ENCODE measurements around the gene F2.

F2 gene

DNA sequence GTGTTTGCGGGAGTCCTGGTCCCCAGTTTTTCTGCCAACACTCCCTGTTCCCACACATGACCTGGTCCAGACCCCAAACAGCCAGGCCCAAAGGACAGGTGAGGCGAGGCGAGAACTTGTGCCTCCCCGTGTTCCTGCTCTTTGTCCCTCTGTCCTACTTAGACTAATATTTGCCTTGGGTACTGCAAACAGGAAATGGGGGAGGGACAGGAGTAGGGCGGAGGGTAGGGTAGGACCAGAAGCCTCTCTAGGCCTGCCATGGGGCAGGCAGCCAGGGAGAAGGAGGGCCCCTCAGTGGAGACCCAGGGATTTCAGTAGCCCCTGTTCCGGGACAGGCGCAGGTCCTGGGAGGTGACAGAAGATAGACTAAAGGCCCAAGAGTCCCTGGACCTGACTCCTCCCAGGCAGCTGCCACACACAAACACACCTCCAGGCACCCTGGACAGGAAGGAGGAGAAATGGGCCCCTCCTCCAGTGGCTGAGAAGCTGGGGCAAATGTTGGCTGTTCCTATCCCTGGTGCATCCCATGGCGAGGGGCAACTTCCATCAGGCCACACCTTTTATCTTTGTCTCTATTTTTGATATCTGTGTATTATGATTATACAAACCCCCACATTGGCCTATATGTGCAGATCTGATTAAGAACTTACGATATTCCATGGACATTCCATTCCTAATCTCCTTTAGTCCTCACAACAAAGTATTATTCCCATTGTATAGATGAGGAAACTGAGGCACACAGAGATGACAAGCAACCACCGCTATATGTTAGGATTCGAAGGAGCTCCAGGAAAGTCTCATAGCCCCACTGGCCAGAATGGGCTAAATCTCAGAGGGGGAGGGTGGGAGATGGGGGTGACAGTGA is 626 bp upstream of the F2 start:
- no peak for DNase-seq

DNA sequence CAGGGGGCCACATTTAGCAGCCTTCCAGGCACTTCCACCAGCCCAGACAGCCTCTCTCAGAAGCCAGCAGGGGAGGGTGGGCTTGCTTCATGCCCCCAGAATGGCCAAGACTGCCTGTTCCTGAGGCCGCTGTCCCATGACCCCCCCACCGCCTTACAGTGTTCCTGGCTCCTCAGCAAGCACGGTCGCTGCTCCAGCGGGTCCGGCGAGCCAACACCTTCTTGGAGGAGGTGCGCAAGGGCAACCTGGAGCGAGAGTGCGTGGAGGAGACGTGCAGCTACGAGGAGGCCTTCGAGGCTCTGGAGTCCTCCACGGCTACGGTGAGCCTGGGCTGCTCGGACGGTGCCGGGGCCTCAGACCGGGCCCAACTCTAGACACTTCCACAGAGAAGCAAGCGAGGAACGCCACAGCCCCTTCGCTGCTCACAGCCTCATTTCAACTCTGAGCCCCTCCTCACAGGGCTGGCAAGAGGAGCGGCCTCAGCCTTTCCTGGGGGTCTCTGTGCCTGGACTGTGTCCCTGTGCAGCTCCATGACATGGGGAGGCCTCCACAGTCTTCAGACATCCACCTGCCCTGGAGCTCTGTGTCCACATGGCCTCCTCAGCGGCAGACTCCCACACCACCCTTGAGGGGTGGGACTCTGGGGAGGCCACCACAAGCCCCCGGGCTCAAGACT is 668 bp downstream of the F2 start:
- no peak for DNase-seq

DNA sequence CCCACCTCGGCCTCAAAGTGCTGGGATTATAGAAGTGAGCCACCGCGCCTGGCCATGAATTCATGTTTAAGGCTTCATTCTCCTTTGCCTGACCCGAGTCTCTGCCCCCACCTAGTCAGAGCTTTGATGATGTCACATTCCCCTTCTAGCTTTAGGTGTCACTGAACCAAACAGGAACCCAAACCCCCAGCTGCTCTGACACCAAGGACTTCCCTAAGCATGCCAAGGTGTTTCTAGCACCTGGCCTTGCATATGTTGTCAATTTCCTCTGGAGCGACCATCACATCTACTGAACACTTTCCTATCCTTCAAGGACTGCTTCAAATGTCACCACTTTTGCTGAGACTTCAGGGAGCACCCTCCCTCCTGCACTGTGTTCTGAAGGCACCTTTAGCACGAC is 2.3 kb downstream of the F2 start:
- DNase-seq, result no peak

DNA sequence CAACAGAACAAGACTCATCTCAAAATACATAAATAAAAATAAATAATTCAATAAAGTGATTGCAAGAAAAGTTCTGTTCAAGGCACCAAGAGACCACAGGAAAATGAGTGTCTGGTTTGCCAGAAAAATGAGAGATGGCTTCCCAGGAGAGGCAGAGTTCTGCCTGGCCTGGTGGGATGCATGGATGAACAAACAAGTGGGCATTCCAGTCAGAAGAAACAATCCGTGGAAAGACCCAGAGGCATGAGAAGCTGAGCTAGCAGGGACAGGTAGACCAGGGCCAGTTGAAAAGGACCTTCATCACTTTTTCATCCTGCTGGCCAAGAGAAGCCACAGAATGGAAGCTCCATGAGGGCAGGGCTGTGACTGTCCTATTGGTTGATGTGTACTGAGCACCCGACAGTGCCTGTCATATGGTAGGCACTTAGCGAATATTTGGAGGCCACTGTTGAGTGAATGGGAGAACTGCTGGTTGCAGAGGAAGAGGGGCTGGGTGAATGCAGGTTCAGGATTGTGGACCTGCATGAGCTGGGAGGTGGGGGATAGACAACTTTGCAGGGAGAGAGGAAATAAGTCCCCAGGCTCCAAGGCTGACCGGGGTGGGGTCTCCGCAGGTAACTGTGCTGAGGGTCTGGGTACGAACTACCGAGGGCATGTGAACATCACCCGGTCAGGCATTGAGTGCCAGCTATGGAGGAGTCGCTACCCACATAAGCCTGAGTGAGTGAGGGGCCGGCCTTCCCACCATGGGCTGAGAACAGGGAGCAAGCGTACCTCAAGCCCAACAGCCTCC is 3.7 kb downstream of the F2 start:
- DNase-seq, result no peak

DNA sequence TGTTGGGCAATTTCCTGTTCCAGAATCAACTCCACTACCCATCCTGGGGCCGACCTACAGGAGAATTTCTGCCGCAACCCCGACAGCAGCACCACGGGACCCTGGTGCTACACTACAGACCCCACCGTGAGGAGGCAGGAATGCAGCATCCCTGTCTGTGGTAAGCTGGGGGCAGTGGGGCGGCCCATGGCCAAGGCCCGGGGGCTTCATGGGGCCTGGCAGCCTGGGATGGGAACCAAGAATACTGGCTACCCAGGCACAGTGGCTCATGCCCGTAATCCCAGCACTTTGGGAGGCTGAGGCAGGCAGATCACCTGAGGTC is 4.3 kb downstream of the F2 start:
- DNase-seq, result no peak

DNA sequence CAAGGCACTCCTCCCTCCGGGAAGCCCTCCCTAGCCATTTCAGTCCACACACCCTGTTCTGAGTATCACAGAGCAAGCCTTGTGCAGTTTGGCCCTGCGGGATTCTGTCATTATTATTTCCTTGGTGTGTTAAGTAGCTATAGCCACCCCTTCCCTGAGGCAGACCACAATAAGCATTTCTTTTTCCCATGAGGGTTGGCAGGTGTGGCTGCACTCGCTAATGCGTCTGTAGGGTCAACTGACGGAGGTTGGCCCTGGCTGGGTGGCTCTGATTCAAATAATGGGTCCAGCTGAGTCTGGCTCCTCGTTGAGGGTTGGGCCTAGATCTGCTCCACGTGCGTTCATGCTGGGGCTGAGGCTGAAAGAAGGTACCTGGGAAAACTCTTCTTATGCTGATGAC is 5.1 kb downstream of the F2 start:
- DNase-seq, result no peak

DNA sequence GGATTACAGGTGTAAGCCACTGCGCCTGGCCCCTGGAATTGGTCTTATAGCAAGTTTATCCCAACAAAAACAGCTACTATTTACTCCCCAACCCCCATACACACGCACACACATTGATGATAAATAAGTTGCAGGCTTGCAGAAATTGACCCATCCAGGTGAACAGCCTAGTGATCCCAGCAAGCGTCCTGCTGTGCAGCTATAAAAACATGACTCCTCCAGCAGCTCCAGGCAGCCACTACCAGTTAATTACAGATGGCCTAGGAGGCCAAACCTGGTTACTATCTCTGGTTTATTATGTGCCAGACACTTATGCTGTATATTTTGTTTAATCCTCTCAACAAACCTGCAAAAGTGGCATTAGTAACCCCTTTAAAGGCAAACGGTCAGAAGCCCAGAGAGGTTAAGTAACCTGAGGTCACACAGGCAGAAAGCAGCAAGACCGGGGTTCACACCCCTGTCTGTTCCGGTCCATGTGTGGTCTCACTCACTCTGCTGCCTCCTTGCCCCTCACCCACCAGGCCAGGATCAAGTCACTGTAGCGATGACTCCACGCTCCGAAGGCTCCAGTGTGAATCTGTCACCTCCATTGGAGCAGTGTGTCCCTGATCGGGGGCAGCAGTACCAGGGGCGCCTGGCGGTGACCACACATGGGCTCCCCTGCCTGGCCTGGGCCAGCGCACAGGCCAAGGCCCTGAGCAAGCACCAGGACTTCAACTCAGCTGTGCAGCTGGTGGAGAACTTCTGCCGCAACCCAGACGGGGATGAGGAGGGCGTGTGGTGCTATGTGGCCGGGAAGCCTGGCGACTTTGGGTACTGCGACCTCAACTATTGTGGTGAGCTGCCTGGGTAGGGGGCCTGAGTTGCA is 6.6 kb downstream of the F2 start:
- no peak for DNase-seq

DNA sequence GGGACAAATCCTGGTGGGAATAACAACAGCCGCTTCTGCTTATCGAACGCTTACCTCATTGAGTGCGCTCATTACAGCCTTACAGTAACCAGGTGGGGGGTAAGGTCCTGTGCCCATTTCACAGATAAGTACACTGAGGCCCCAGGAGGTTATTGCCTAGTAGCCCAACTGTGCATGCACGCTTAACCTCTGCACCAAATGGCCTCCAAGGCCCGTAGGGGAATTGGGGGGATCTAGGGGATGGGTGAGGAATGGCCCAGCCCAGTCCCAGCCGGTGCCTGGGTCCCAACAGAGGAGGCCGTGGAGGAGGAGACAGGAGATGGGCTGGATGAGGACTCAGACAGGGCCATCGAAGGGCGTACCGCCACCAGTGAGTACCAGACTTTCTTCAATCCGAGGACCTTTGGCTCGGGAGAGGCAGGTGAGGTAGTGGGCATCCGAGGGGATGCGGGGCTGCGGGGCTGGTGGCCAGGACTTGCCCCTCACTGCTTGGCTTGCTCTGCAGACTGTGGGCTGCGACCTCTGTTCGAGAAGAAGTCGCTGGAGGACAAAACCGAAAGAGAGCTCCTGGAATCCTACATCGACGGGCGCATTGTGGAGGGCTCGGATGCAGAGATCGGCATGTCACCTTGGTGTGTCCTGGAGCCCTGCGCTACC is 7.3 kb downstream of the F2 start:
- no peak for DNase-seq

DNA sequence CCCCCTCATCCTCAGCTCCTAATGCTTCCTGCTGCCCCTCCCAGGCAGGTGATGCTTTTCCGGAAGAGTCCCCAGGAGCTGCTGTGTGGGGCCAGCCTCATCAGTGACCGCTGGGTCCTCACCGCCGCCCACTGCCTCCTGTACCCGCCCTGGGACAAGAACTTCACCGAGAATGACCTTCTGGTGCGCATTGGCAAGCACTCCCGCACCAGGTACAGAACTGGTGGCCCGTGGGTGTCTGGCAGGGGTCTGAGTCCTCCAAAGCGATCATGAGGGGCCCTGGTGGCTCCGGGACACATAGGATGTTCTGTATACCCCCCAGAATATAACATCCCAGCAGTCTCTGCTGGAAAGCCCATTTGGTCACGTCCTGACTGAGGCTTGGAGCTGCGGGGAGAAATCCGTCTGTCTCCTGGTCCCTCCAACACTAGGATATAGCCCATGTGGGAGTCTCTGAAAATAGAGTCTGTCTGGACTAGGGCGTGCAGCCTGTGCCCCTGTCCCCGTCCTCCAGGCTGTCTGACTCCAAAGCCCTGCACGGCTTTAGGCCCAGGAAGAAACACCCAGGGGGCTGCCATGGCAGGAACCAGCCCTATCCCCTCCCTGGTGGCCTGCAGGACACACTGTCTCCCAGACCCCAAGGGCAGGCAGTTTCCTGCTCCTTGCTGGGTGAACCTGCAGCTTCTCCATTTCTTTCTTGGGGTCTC is 9.1 kb downstream of the F2 start:
- no peak for DNase-seq

DNA sequence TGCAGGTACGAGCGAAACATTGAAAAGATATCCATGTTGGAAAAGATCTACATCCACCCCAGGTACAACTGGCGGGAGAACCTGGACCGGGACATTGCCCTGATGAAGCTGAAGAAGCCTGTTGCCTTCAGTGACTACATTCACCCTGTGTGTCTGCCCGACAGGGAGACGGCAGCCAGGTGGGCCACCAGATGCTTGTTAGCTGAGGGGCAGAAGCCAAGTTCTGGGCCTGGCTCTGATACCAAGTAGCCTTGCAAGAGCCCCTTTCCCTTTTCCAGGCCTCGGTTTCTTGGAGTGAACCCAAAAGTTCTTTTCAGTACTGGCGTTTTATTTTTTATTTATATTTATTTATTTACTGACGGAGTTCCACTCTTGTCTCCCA is 9.6 kb downstream of the F2 start:
- no peak for DNase-seq

DNA sequence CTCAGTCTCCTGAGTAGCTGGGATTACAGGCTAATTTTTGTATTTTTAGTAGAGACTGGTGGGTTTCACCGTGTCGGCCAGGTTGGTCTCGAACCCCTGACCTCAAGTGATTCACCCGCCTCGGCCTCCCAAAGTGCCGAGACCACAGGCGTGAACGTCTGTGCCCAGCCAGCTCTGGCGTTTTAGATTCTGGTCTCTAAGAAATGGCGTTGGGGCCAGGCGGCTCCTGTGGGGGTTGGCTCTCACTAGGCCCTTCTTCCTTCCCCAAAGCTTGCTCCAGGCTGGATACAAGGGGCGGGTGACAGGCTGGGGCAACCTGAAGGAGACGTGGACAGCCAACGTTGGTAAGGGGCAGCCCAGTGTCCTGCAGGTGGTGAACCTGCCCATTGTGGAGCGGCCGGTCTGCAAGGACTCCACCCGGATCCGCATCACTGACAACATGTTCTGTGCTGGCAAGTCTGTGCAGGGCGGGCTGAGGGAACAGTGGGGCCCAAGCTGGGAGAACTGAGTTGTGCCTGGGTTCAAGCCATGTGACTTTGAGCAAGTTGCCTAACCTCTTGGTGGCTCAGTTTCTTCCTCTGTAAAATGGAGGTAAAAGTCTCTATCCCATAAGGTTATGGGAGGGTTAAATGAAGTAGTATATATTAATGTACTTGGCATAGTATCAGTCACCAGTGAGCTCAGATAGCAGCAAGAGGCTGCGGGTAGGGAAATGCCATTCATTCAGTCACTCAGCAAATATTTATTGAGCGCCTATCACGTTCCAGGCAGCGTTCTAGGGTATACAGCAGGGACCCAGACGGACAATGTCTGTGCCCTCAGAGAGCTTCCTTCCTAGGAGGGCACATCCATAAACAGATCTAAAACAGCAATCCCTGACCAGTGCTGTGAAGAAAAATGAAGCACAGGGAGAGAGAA is 10.4 kb downstream of the F2 start:
- DNase-seq, result no peak

DNA sequence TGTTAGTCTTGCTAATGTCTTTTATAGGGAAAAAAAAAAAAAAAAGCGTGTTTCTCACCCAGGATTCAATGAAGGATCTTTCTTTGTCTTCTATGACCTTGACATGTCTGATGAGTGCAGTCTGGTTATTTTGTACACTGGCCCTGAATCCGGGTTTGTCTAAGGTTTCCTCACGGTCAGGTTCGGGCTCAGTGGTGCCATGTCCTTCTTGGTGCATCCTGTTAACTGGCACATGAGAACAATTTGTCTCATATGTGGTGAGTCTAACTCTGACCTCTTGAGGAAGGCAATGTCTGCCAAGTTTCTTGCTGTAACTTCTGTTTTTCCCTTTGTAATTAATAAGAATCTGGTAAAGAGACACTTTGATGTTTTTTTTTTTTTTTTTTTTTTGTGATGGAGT is 12.5 kb downstream of the F2 start:
- DNase-seq, result no peak

DNA sequence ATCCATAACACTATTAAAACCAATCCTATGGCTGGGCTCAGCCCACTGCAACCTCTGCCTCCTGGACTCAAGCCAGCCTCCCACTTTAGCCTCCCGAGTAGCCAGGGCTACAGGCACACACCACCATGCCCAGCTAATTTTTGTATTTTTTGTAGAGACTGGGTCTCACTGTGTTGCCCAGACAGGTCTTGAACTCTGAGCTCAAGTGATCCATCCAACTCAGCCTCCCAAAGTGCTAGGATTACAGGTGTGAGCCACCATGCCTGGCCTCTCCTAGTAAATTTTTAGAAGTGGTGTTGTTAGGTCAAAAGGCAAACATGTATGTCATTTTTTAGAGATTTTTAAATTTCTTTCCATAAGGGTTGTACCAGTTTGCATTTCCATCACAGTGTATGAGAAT is 14.2 kb downstream of the F2 start:
- DNase-seq, result no peak

DNA sequence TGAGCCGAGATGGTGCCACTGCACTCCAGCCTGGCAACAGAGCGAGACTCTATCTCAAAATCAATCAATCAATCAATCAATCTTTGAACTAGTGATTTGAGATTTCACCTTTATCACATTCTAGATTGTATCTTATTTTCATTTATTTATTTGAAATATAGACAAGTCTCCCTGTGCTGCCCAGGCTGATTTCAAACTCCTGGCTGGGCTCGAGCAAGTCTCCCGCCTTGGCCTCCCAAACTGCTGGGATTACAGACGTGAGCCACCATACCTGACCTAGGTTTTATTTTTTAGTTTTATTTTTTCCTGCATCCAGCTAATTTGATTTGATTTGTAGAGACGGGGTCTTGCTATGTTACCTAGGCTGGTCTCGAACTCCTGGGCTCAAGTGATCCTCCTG is 17.1 kb downstream of the F2 start:
- no peak for DNase-seq

DNA sequence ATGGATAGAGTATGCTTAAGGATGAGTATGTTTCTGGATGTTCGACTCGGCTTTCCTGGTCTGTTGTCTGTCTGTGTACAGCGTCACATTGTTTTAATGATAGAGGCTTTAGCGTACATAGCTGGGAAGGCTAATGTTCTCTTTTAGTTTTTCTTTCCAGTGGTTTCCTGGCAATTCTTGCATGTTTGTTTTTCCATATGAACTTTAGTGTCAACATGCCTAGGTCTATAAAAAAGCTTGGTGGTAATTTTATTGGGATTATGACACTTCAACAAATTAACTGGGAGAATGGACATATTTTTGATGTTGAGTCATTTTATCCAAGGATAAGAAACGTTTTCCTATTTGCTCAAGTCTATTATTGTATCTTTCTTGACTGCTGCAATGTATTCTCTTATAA is 17.6 kb downstream of the F2 start:
- DNase-seq, result no peak

DNA sequence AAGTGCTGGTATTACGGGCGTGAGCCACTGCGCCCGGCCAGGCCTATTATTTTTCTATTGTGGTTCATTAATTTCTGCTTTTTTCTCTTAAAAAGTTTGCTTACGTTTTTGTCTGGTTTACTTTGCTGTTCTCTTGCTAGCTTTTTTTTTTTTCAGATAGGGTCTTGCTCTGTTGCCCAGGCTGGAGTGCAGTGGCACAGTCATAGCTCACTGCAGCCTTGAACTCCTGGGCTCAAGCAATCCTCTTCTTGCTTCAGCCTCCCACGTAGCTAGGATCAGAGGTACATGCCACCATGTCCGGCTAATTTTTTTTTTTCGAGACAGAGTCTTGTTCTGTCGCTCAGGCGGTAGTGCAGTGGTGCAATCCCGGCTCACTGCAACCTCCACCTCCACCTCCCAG is 18.7 kb downstream of the F2 start:
- no peak for DNase-seq

DNA sequence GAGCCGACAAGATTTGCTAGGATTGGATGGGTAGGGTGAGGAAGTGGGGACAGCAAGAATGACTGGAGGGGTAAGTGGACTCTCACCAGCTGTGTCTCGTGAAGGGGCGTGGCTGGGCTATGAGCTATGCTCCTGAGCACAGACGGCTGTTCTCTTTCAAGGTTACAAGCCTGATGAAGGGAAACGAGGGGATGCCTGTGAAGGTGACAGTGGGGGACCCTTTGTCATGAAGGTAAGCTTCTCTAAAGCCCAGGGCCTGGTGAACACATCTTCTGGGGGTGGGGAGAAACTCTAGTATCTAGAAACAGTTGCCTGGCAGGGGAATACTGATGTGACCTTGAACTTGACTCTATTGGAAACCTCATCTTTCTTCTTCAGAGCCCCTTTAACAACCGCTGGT is 19.9 kb downstream of the F2 start:
- no peak for DNase-seq

DNA sequence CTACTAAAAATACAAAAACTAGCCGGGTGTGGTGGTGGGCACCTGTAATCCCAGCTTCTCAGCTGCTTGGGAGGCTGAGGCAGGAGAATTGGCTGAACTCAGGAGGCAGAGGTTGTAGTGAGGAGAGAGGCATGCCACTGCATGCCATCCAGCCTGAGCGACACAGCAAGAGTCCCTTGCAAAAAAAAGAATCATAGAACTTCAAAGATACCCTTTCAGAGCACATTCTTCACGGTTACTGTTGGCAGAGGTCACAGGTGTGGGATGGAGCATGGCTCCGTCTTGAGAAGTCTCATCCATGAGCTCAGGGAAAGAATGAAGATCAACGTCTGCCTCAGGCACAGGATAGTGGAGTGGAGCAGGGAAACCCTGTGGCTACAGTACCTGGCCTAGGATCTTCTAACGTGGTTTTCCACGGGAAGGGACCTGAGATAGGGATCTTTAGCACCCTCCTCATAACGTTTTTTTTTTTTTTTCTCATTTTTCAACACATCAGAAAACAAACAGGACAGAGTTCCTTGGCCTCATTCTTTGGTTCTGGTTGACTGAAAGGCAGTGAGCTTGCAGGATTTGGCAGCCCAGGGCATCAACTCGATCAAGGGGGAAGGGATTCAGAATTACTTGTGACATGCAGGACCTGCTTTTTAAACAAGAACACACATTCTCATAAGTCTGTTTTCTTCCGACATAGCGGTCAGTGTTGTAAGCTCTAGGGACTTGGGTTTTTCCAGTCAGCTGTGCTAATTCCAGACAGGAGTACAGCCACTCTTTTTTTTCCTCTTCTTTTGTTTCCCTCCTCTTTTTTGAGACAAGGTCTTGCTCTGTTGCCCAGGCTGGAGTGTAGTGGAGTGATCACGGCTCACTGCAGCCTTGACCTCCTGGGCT is 22.8 kb downstream of the F2 start:
- no peak for DNase-seq

DNA sequence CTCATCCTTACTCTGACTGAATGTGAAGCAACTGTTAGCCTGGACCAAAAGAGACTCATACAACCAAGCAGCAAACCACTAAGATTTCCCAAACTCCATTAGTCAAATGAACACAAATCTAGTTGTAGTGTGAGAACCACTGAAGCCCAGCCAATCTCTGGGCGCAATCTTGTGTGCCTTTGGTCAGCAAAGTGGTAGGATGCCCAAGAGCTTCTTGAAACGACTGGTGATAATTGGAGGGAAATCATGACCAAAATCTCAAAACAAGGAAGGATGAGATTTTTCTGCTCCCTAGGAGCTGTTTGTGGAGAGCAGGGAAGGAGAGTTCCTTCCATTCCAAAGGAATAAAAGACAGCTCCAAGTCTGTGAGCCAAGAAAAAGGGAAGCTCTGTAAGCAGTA is 24.0 kb downstream of the F2 start:
- DNase-seq, result no peak
